Astrocyte (in vitro differentiated cells and primary cell): ENCODE results near the gene SLC38A8. TPM values are rescaled to one million over a fixed set of nuclear protein-coding genes. Genes with fewer than 3 reads are reported as not detected.

Experiments used
- DNase-seq: peaks from one replicate; pipeline ENCODE4 v3.0.0-alpha.2; 2010; ENCODE audit warnings: low read depth
- FAIRE-seq: peaks from 2 replicates; lab custom pipeline; 2011; peaks lifted over from hg19 to GRCh38; lab: Jason Lieb, UNC
- H2AFZ ChIP-seq: 2 replicates; pipeline ENCODE4 v1.6.0; 2012; ENCODE audit warnings: low read depth, low read length, inconsistent platforms
- H3K27ac ChIP-seq: 2 replicates; pipeline ENCODE4 v1.5.1; 2011; ENCODE audit warnings: low read depth, low read length, inconsistent platforms
- H3K27me3 ChIP-seq: 2 replicates; pipeline ENCODE4 v1.6.0; 2011; ENCODE audit warnings: low read length, inconsistent platforms; ENCODE audit not compliant: insufficient read depth
- H3K36me3 ChIP-seq: 2 replicates; pipeline ENCODE4 v1.5.1; 2011; ENCODE audit warnings: low read length, inconsistent platforms; ENCODE audit not compliant: insufficient read depth
- H3K4me1 ChIP-seq: 2 replicates; pipeline ENCODE4 v1.5.1; 2011; ENCODE audit warnings: low read length, inconsistent platforms; ENCODE audit not compliant: insufficient read depth
- H3K4me2 ChIP-seq: 2 replicates; pipeline ENCODE4 v1.6.0; 2012; ENCODE audit warnings: low read length, inconsistent platforms
- H3K4me3 ChIP-seq: 2 replicates; pipeline ENCODE4 v1.5.1; 2011; ENCODE audit warnings: low read depth, mild to moderate bottlenecking, low read length, inconsistent platforms; ENCODE audit not compliant: insufficient read depth
- H3K79me2 ChIP-seq: 2 replicates; pipeline ENCODE4 v1.6.0; 2012; ENCODE audit warnings: mild to moderate bottlenecking, low read length, inconsistent platforms; ENCODE audit not compliant: insufficient read depth
- H3K9ac ChIP-seq: 2 replicates; pipeline ENCODE4 v1.6.0; 2012; ENCODE audit warnings: mild to moderate bottlenecking, low read length, inconsistent platforms
- H3K9me3 ChIP-seq: 2 replicates; pipeline ENCODE4 v1.5.1; 2012; ENCODE audit warnings: low read depth, mild to moderate bottlenecking, low read length, inconsistent platforms; ENCODE audit not compliant: insufficient read depth
- H4K20me1 ChIP-seq: 2 replicates; pipeline ENCODE4 v1.6.0; 2012; ENCODE audit warnings: low read length, inconsistent platforms; ENCODE audit not compliant: insufficient read depth
- H3K27ac Mint-ChIP-seq: one replicate; pipeline ENCODE4 v1.8.0; 2021; ENCODE audit warnings: mild to moderate bottlenecking, mixed read lengths; ENCODE audit not compliant: unreplicated experiment
- H3K27me3 Mint-ChIP-seq: one replicate; pipeline ENCODE4 v1.8.0; 2021; ENCODE audit warnings: low read depth, mixed read lengths; ENCODE audit not compliant: unreplicated experiment
- H3K36me3 Mint-ChIP-seq: one replicate; pipeline ENCODE4 v1.8.0; 2021; ENCODE audit warnings: low read depth, mixed read lengths; ENCODE audit not compliant: unreplicated experiment
- H3K4me1 Mint-ChIP-seq: one replicate; pipeline ENCODE4 v1.8.0; 2021; ENCODE audit warnings: low read depth, mixed read lengths; ENCODE audit not compliant: unreplicated experiment
- H3K4me3 Mint-ChIP-seq: one replicate; pipeline ENCODE4 v1.8.0; 2021; ENCODE audit warnings: mild to moderate bottlenecking, moderate library complexity, mixed read lengths; ENCODE audit not compliant: unreplicated experiment
- H3K9me3 Mint-ChIP-seq: one replicate; pipeline ENCODE4 v1.8.0; 2021; ENCODE audit warnings: mild to moderate bottlenecking, mixed read lengths; ENCODE audit not compliant: unreplicated experiment
- EZH2 ChIP-seq: IDR thresholded peaks from 2 replicates; pipeline ENCODE4 v1.6.1; 2012; ENCODE audit warnings: mild to moderate bottlenecking, low read length, inconsistent platforms; ENCODE audit not compliant: insufficient read depth
- total RNA-seq: library from RNA; stranded (reverse); gene quantifications from 2 replicates; pipeline ENCODE4 v1.2.1, GENCODE V29; 2021
- TF ChIP-seq, protein P1 (sequence below): IDR thresholded peaks from 2 replicates; pipeline ENCODE4 v1.5.1; 2011; ENCODE audit warnings: low read depth, mild to moderate bottlenecking, inconsistent platforms, low read length, moderate library complexity; ENCODE audit not compliant: insufficient read depth

Gene SLC38A8
- total RNA-seq, 1 donor from 2014 or later, result not detected

DNA sequence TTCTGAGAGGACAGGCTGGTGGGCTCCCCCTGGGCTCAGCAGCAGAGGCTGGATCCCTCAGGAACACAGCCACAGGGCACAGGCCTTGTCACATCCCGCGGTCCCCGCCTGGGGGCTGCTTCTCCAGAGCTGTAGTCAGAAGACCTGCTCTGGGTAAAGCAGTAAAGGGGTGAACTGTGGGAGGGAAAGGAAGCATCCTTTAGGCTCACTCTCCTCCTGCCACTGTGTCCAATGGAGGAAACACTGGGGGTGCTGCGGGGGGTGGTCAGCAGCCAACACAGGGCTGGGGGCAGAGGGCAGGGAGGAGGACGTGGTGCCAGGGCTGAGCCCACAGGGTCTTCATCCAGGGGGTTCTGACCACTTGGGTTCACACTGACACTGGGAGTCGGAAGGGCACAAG is 5.0 kb upstream of the SLC38A8 start:
- H3K36me3 Mint-ChIP-seq, result peaks cover 6% of the 10 kb centered on the region
- no peak overlapping the region for H2AFZ ChIP-seq
- no peak overlapping the region for H3K4me3 Mint-ChIP-seq
- no peaks in the 10 kb centered on the region for H3K9me3 Mint-ChIP-seq
- peaks cover 2% of the 10 kb centered on the region for H3K4me1 Mint-ChIP-seq
- no peak for DNase-seq
- no peaks in the 10 kb centered on the region for H3K4me1 ChIP-seq
- no peak overlapping the region for H3K27ac Mint-ChIP-seq
- peaks cover 14% of the 10 kb centered on the region for H3K27me3 ChIP-seq
- H3K4me2 ChIP-seq, result no peak overlapping the region
- H4K20me1 ChIP-seq, result peaks cover 16% of the 10 kb centered on the region
- no peak overlapping the region for H3K4me3 ChIP-seq
- TF ChIP-seq, protein P1, sequence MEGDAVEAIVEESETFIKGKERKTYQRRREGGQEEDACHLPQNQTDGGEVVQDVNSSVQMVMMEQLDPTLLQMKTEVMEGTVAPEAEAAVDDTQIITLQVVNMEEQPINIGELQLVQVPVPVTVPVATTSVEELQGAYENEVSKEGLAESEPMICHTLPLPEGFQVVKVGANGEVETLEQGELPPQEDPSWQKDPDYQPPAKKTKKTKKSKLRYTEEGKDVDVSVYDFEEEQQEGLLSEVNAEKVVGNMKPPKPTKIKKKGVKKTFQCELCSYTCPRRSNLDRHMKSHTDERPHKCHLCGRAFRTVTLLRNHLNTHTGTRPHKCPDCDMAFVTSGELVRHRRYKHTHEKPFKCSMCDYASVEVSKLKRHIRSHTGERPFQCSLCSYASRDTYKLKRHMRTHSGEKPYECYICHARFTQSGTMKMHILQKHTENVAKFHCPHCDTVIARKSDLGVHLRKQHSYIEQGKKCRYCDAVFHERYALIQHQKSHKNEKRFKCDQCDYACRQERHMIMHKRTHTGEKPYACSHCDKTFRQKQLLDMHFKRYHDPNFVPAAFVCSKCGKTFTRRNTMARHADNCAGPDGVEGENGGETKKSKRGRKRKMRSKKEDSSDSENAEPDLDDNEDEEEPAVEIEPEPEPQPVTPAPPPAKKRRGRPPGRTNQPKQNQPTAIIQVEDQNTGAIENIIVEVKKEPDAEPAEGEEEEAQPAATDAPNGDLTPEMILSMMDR, result no peak
- TF ChIP-seq EZH2, result no peak
- no peak overlapping the region for H3K9ac ChIP-seq
- no peaks in the 10 kb centered on the region for H3K9me3 ChIP-seq
- H3K27me3 Mint-ChIP-seq, result peaks cover 2% of the 10 kb centered on the region
- no peak for FAIRE-seq
- no peak overlapping the region for H3K27ac ChIP-seq
- peaks cover 1% of the 10 kb centered on the region for H3K36me3 ChIP-seq
- no peaks in the 10 kb centered on the region for H3K79me2 ChIP-seq

DNA sequence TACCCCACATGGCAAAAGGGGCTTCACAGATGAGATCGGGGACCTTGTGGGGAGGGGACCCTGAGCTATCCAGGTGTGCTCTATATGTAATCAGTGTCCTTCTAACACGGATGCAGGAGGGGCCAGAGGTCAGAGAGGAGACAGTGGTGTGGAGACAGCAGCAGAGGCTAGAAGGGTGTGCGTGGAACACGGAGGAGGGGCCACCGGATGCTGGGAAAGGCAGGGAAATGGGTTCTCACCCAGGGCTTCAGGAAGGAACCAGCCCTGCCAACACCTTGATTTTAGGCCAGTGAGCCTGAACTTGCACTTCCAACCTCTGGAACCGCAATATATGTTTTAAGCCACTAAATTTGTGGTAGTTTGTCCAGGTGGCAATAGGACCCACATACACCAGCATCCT is 4.6 kb upstream of the SLC38A8 start:
- Histone ChIP-seq H3K36me3 (no peaks in the 10 kb centered on the region), H3K4me1 (no peaks in the 10 kb centered on the region), H4K20me1 (peaks cover 12% of the 10 kb centered on the region), H3K79me2 (no peaks in the 10 kb centered on the region), H3K4me2 (no peak overlapping the region), H3K27ac (no peak overlapping the region), H3K4me3 (no peak overlapping the region), H3K9ac (no peak overlapping the region), H2AFZ (no peak overlapping the region), H3K27me3 (peaks cover 14% of the 10 kb centered on the region), H3K9me3 (no peaks in the 10 kb centered on the region)
- Mint-ChIP-seq H3K36me3 (peaks cover 6% of the 10 kb centered on the region), H3K9me3 (no peaks in the 10 kb centered on the region), H3K27me3 (peaks cover 6% of the 10 kb centered on the region), H3K4me1 (peaks cover 2% of the 10 kb centered on the region), H3K27ac (no peak overlapping the region), H3K4me3 (no peak overlapping the region)
- no peak for FAIRE-seq
- no peak for DNase-seq
- TF ChIP-seq, protein P1, result no peak
- TF ChIP-seq EZH2, result no peak

DNA sequence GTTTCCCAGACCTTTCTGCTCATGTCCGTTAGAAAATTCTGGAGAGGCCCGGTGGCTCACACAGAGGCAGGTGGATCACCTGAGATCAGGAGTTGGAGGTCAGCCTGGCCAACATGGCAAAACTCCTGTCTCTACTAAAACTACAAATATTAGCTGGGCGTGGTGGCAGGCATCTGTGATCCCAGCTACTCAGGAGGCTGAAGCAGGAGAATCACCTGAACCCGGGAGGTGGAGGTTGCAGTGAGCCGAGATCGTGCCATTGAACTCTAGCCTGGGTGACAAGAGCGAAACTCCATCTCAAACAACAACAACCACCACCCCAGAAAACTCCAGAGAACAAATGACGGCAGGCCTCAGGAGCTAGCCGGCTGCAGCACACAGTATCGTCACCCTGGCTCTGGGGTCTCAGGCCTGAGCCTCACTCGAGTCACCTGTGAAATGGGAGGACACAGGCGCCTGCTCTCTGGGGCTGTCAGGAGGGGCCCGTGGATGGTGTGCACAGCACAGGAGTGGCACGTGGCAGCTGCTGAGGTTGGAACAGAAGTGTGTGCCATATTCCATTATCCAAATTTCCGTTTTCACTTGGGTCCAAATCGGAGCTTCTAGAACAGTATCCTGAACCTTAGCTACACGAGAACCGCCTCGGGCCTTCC is 3.3 kb upstream of the SLC38A8 start:
- H3K36me3 Mint-ChIP-seq, result peaks cover 6% of the 10 kb centered on the region
- no peak overlapping the region for H3K27ac ChIP-seq
- H3K9ac ChIP-seq, result no peak overlapping the region
- FAIRE-seq (no peak), DNase-seq (no peak)
- peaks cover 20% of the 10 kb centered on the region for H3K27me3 ChIP-seq
- H3K27me3 Mint-ChIP-seq, result peaks cover 11% of the 10 kb centered on the region
- no peak overlapping the region for H3K27ac Mint-ChIP-seq
- H3K36me3 ChIP-seq, result no peaks in the 10 kb centered on the region
- H3K4me1 ChIP-seq, result no peaks in the 10 kb centered on the region
- no peaks in the 10 kb centered on the region for H3K9me3 Mint-ChIP-seq
- H3K9me3 ChIP-seq, result no peaks in the 10 kb centered on the region
- no peak overlapping the region for H2AFZ ChIP-seq
- peaks cover 10% of the 10 kb centered on the region for H4K20me1 ChIP-seq
- TF ChIP-seq, protein P1, result no peak
- TF ChIP-seq EZH2, result no peak
- no peaks in the 10 kb centered on the region for H3K79me2 ChIP-seq
- H3K4me3 Mint-ChIP-seq, result no peak overlapping the region
- H3K4me2 ChIP-seq, result no peak overlapping the region
- H3K4me1 Mint-ChIP-seq, result peaks cover 2% of the 10 kb centered on the region
- no peak overlapping the region for H3K4me3 ChIP-seq
